Measurements from ENCODE around the gene PPP5C.
A peak's percentile ranks its signal among the peaks of the same experiment; 100 is the strongest.

The PPP5C gene

GRCh38 chr19:46337487-46337886 lies 9.4 kb upstream of the PPP5C start:
- DNase-seq: no peak

- DNase-seq: no peak
Observed at GRCh38 chr19:46339446-46339845, 7.4 kb upstream of the PPP5C start.

- DNase-seq: no peak
Observed at GRCh38 chr19:46340051-46340659, 6.7 kb upstream of the PPP5C start.

GRCh38 chr19:46341937-46342336 lies 5.0 kb upstream of the PPP5C start:
- DNase-seq: no peak

GRCh38 chr19:46344363-46344762 lies 2.5 kb upstream of the PPP5C start:
- DNase-seq: peak in 1 of 3 donors; percentile 4

- no peak for DNase-seq
Observed at GRCh38 chr19:46345157-46345556, 1.7 kb upstream of the PPP5C start.

GRCh38 chr19:46347572-46347883 lies 641 bp downstream of the PPP5C start:
- DNase-seq: no peak

- DNase-seq: peak; percentile 34 to 57 (median 40)
Observed at GRCh38 chr19:46347985-46348384, 1.1 kb downstream of the PPP5C start.

- no peak for DNase-seq
Observed at GRCh38 chr19:46349311-46349993, 2.6 kb downstream of the PPP5C start.

- DNase-seq: no peak
Observed at GRCh38 chr19:46350029-46350757, 3.3 kb downstream of the PPP5C start.

GRCh38 chr19:46350758-46351159 lies 3.9 kb downstream of the PPP5C start:
- DNase-seq: peak; percentile 53 to 66 (median 62)

- DNase-seq: peak; percentile 13 to 45 (median 28)
Observed at GRCh38 chr19:46351241-46352041, 4.6 kb downstream of the PPP5C start.

- DNase-seq: no peak
Observed at GRCh38 chr19:46353730-46354528, 7.0 kb downstream of the PPP5C start.

GRCh38 chr19:46355234-46356148 lies 8.6 kb downstream of the PPP5C start:
- peak; percentile 23 to 33 (median 25) for DNase-seq

- DNase-seq: no peak
Observed at GRCh38 chr19:46356149-46357055, 9.5 kb downstream of the PPP5C start.

- DNase-seq: no peak
Observed at GRCh38 chr19:46357846-46358583, 11.1 kb downstream of the PPP5C start.

- no peak for DNase-seq
Observed at GRCh38 chr19:46361915-46362314, 15.0 kb downstream of the PPP5C start.

GRCh38 chr19:46364359-46364758 lies 17.5 kb downstream of the PPP5C start:
- DNase-seq: no peak

- DNase-seq: no peak
Observed at GRCh38 chr19:46365561-46365960, 18.7 kb downstream of the PPP5C start.
